SK-N-SH treated with all-trans-retinoic acid at 6 μM for 48 hours (cell line): ENCODE results near the gene CHAF1A.

Experiments
- ATAC-seq: fragments of 200-7000 bp; cut with Tn5 transposase; 3 replicates; pipeline ENCODE4 v1.9.1; 2020; ENCODE audit warnings: mild to moderate bottlenecking, moderate library complexity
- ARNTL ChIP-seq: fragments of 450-650 bp; formaldehyde crosslinking; IDR thresholded peaks from 2 replicates; pipeline ENCODE4 v1.5.0; 2020; ENCODE audit warnings: low read depth, mild to moderate bottlenecking, moderate library complexity, borderline replicate concordance
- BACH2 ChIP-seq: fragments of 250-450 bp; sonication (Bioruptor Pico); IDR thresholded peaks from 2 replicates; pipeline ENCODE4 v1.9.0; 2021; ENCODE audit warnings: mild to moderate bottlenecking, borderline replicate concordance
- CSDC2 ChIP-seq: fragments of 250-450 bp; sonication (Bioruptor Pico); IDR thresholded peaks from 2 replicates; pipeline ENCODE4 v1.5.0; 2020; ENCODE audit warnings: mild to moderate bottlenecking, moderate library complexity
- CSRNP3 ChIP-seq: fragments of 250-450 bp; sonication (Bioruptor Pico); IDR thresholded peaks from 2 replicates; pipeline ENCODE4 v1.5.1; 2021; ENCODE audit warnings: mild to moderate bottlenecking, moderate library complexity
- ESRRG ChIP-seq: fragments of 250-450 bp; sonication (Bioruptor Pico); IDR thresholded peaks from 2 replicates; pipeline ENCODE4 v1.6.1; 2021; ENCODE audit warnings: mild to moderate bottlenecking
- GLIS3 ChIP-seq: fragments of 250-450 bp; sonication (Bioruptor Pico); IDR thresholded peaks from 2 replicates; pipeline ENCODE4 v1.5.0; 2020; ENCODE audit warnings: mild to moderate bottlenecking, moderate library complexity
- ISL1 ChIP-seq: fragments of 250-450 bp; sonication (Bioruptor Pico); IDR thresholded peaks from 2 replicates; pipeline ENCODE4 v2.1.2; 2022; ENCODE audit warnings: mild to moderate bottlenecking, moderate library complexity
- OSR1 ChIP-seq: fragments of 250-450 bp; sonication (Bioruptor Pico); IDR thresholded peaks from 2 replicates; pipeline ENCODE4 v1.8.0; 2022; ENCODE audit warnings: moderate library complexity, mild to moderate bottlenecking, inconsistent platforms
- PATZ1 ChIP-seq: fragments of 250-450 bp; sonication (Bioruptor Pico); IDR thresholded peaks from 2 replicates; pipeline ENCODE4 v1.8.0; 2020; ENCODE audit warnings: mild to moderate bottlenecking, moderate library complexity, borderline replicate concordance
- PPARA ChIP-seq: fragments of 250-450 bp; sonication (Bioruptor Pico); IDR thresholded peaks from 2 replicates; pipeline ENCODE4 v1.5.0; 2020; ENCODE audit warnings: mild to moderate bottlenecking, borderline replicate concordance
- RARB ChIP-seq: fragments of 250-450 bp; sonication (Bioruptor Pico); IDR thresholded peaks from 2 replicates; pipeline ENCODE4 v1.8.0; 2021; ENCODE audit warnings: mild to moderate bottlenecking, moderate library complexity
- SNAI2 ChIP-seq: fragments of 250-450 bp; sonication (Bioruptor Pico); IDR thresholded peaks from 2 replicates; pipeline ENCODE4 v1.5.0; 2020; ENCODE audit warnings: mild to moderate bottlenecking, moderate library complexity
- TOX ChIP-seq: fragments of 250-450 bp; sonication (Bioruptor Pico); IDR thresholded peaks from 2 replicates; pipeline ENCODE4 v1.8.0; 2021; ENCODE audit warnings: mild to moderate bottlenecking, moderate library complexity, borderline replicate concordance
- TSHZ2 ChIP-seq: fragments of 250-450 bp; sonication (Bioruptor Pico); IDR thresholded peaks from 2 replicates; pipeline ENCODE4 v1.5.0; 2020; ENCODE audit warnings: mild to moderate bottlenecking, moderate library complexity
- ZC3H10 ChIP-seq: fragments of 250-450 bp; sonication (Bioruptor Pico); IDR thresholded peaks from 2 replicates; pipeline ENCODE4 v1.5.1; 2021; ENCODE audit warnings: mild to moderate bottlenecking, moderate library complexity
- ZFP3 ChIP-seq: fragments of 250-450 bp; sonication (Bioruptor Pico); IDR thresholded peaks from 2 replicates; pipeline ENCODE4 v1.5.0; 2020; ENCODE audit warnings: mild to moderate bottlenecking, moderate library complexity
- ZNF565 ChIP-seq: fragments of 450-650 bp; formaldehyde crosslinking; conservative IDR thresholded peaks from 2 replicates; pipeline ENCODE4 v1.5.0; 2020; ENCODE audit warnings: low read depth, mild to moderate bottlenecking, moderate library complexity
- ZNF70 ChIP-seq: fragments of 450-650 bp; formaldehyde crosslinking; IDR thresholded peaks from 2 replicates; pipeline ENCODE4 v1.5.0; 2020; ENCODE audit warnings: mild to moderate bottlenecking, moderate library complexity
- ZNF8 ChIP-seq: fragments of 450-650 bp; formaldehyde crosslinking; IDR thresholded peaks from 2 replicates; pipeline ENCODE4 v1.5.0; 2020; ENCODE audit warnings: mild to moderate bottlenecking, moderate library complexity

Gene CHAF1A

DNA sequence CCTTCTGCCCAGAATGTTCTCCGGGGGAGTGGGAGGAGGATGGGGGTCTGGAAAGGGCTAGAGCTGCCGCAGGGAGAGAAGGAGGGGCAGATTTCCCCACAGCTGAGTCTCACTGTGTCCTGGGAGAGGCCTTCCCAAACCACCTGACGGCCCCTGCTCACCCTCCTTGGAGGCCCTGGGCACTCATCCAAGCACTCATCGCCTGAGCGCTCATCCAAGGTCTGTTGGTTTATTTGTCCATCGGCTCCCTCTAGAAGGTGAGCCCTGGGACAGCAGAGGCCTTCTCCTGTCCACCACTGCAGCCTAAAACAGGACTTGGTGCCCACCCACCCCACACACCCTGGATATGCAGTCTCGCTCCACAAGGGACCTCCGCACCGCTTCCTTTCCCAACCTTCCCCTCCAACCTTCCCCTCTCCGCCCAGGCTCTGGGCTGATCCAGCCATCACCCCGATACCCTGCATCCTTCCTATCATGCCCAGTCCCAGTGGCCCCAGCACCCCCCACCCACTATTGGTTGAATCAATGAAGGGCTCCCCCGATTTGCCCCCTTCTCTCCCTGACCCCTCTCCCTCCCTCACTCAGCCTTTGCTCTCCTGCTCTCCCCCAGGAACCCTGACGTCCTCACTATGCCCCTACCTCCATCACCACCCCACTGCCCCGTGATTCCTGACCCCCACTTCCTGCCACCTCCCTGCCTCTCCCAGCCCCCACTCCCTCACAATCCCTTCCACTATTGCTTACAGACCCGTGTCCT, 53.5 kb downstream of the CHAF1A start:
- TF ChIP-seq RARB (CRISPR knock-in tag) (no peak), PATZ1 (CRISPR knock-in tag) (no peak), GLIS3 (no peak), ZNF565 (CRISPR knock-in tag) (no peak), ISL1 (CRISPR knock-in tag) (no peak), ZC3H10 (CRISPR knock-in tag) (no peak), OSR1 (no peak), ZNF70 (CRISPR knock-in tag) (no peak), CSDC2 (CRISPR knock-in tag) (no peak), TSHZ2 (CRISPR knock-in tag) (no peak), CSRNP3 (CRISPR knock-in tag) (no peak), ESRRG (CRISPR knock-in tag) (no peak)
- peak; percentile 26 for ATAC-seq

DNA sequence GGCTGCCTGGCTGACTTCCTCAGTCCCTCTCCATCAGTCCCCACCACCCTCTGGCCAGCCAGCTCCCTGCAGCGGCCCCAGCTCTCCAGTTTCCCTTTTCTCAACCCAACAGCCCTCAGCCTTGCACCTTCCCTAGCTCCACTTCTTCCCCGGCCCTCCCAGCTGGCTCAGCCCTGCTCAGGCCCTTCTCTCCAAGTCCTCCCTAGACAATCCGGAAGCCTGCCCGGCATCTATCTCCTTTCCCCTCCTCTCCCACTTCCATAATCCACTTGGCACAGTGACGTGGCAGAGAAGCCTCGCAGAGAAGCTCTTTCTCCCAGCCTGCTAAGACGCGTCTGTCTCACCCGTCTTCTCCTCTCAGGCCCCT, 54.0 kb downstream of the CHAF1A start:
- ATAC-seq, result peak; percentile 57

GRCh38 chr19:4456843-4457653, 54.6 kb downstream of the CHAF1A start:
- TF ChIP-seq ISL1 (CRISPR knock-in tag), result no peak
- 0 out of 2 replicates have a peak, but pooled peaks have one; percentile 24 for TF ChIP-seq PATZ1 (CRISPR knock-in tag)

More for the DNA sequence above, 54.0 kb downstream of the CHAF1A start:
- TF ChIP-seq ZNF70 (CRISPR knock-in tag), result peak; percentile 55; the same call in 1 of the 2 replicates
- TF ChIP-seq ZC3H10 (CRISPR knock-in tag), result no peak

DNA sequence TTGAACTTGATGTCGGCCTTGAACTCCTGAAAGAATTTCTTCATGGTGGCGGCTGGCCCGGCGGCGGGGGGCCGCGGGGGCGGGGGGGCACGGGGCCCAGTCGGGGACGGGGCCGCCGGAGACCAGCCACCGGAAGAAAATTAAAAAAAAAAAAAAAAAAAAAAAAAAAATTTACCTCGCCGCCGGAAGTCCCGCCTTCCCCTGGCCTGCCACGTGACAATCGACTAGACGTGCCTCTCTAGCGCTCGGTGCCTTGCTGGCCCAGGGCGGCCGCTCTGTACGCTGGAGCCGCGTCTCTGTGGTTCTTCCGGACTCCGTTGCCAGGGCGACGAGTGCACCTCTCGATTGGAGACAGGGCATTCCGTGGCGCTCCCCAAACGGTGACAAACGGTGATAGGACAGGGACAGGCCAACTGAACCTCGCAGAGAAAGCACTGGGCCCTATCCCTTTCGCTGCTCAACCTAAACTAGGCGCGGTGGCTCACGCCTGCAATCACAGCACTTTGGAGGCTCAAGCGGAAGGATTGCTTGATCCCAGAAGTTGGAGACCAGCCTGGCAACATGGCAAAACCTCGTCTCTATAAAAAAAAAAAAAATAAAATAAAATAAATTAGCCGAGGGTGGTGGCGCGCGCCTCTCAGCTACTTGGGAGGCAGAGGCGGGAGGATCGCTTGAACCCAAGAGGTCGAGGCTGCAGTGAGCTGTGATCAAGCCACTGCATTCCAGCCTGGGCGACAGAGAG, 55.4 kb downstream of the CHAF1A start, which contains the start of gene UBXN6:
TSS of gene UBXN6 (minus strand) at position 141 of the 742 bp plus-strand sequence. CDS start at position 44, 97 bp downstream.
- TF ChIP-seq TSHZ2 (CRISPR knock-in tag), result no peak
- no peak for TF ChIP-seq CSDC2 (CRISPR knock-in tag)
- no peak for TF ChIP-seq ZNF8 (CRISPR knock-in tag)
- TF ChIP-seq ARNTL (CRISPR knock-in tag), result no peak
- TF ChIP-seq TOX (CRISPR knock-in tag), result no peak
- no peak for TF ChIP-seq BACH2 (CRISPR knock-in tag)
- TF ChIP-seq PPARA, result no peak
- TF ChIP-seq OSR1, result no peak
- TF ChIP-seq SNAI2 (CRISPR knock-in tag), result no peak
- TF ChIP-seq ZC3H10 (CRISPR knock-in tag), result no peak
- TF ChIP-seq ZNF70 (CRISPR knock-in tag), result no peak
- TF ChIP-seq ZNF565 (CRISPR knock-in tag), result no peak
- TF ChIP-seq ISL1 (CRISPR knock-in tag), result no peak
- no peak for TF ChIP-seq ZFP3
- TF ChIP-seq CSRNP3 (CRISPR knock-in tag), result no peak
- no peak for TF ChIP-seq RARB (CRISPR knock-in tag)
- TF ChIP-seq, all 23 proteins: peak for 0
- peak; percentile 88 for ATAC-seq

More at GRCh38 chr19:4456843-4457653, 54.6 kb downstream of the CHAF1A start:
- ATAC-seq, result peak; percentile 34
